ENCODE measurements around the gene CDH4.

CDH4 gene

DNA sequence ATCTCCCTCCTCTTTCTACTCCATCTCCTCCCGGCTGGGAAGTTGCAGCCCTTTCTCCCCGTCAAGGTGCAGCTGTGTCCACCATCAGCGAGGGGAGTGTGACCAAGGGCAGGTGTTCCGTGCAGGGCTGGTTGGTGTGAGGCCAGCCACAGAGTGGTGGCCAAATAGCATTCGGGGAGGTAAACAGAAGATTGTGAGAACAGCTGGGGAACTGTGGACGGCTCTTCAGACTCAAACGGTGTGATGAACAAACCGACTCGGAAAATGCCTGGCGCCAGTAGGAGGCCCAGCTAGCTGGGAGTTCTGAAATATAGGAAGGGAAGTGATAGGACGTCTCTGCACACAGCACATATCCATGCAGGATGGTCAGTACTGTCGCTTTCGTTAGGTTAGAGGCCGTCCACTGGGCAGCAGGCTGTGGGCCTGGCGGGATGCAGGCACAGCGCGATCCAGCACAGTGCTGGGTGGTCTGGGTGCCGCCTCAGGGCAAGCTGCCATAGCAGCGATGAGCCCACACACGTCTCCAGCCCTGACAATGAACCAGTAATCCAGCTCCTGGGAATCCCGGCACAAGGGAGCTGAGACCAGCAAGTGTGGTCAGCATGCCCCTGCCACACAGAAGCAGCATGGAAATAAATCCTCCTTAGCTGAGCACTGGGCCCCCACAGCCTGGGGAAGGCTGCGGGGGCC is 555.6 kb downstream of the CDH4 start:
- TF ChIP-seq, protein P1, sequence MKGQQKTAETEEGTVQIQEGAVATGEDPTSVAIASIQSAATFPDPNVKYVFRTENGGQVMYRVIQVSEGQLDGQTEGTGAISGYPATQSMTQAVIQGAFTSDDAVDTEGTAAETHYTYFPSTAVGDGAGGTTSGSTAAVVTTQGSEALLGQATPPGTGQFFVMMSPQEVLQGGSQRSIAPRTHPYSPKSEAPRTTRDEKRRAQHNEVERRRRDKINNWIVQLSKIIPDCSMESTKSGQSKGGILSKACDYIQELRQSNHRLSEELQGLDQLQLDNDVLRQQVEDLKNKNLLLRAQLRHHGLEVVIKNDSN (IDR thresholded peaks at IDR 0.05): no peak
- TF ChIP-seq CEBPB (IDR thresholded peaks at IDR 0.05): no peak
- no peak for TF ChIP-seq NFIC (IDR thresholded peaks at IDR 0.05)
- no peak for TF ChIP-seq REST (IDR thresholded peaks at IDR 0.05; ENCODE audit: low read depth)
- no peak for TF ChIP-seq YY1 (IDR thresholded peaks at IDR 0.05; ENCODE audit: low read depth)
- TF ChIP-seq EGR1 (IDR thresholded peaks at IDR 0.05): no peak
- TF ChIP-seq TCF12 (IDR thresholded peaks at IDR 0.05; ENCODE audit: low read depth): no peak
- no peak for TF ChIP-seq RAD21 (IDR thresholded peaks at IDR 0.05; ENCODE audit: low read depth)
- TF ChIP-seq ZBTB7A (IDR thresholded peaks at IDR 0.05; ENCODE audit: low read depth): no peak
- TF ChIP-seq CREB1 (IDR thresholded peaks at IDR 0.05; ENCODE audit: low read depth): no peak

DNA sequence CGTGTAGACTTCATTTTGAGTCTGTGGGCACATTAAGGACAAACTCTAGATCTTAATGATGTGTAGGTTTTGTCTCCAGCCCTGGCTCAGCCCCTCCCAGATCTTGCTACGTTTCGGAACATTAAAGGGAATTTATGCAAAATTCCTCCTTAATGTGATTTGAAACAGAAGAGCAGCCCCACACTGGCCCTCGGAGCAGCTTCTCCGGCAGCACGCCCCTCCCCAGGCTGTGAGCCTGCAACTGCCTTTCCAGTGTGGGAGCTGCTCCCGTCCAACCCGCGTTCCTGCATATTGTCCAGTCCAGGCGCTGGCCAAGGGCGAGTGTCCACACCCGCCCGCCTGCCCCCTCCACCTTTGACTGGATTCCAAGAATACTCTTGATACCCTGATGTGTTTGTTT is 556.4 kb downstream of the CDH4 start:
- TF ChIP-seq YY1 (IDR thresholded peaks at IDR 0.05; ENCODE audit: low read depth) (no peak), RAD21 (IDR thresholded peaks at IDR 0.05; ENCODE audit: low read depth) (no peak), NFIC (IDR thresholded peaks at IDR 0.05) (no peak), ZBTB7A (IDR thresholded peaks at IDR 0.05; ENCODE audit: low read depth) (no peak), CREB1 (IDR thresholded peaks at IDR 0.05; ENCODE audit: low read depth) (no peak), TEAD4 (IDR thresholded peaks at IDR 0.05) (no peak), TCF12 (IDR thresholded peaks at IDR 0.05; ENCODE audit: low read depth) (no peak), FOXM1 (IDR thresholded peaks at IDR 0.05; ENCODE audit: borderline replicate concordance, low read depth) (no peak), EP300 (IDR thresholded peaks at IDR 0.05; ENCODE audit: borderline replicate concordance) (no peak), CEBPB (IDR thresholded peaks at IDR 0.05) (no peak), TAF1 (IDR thresholded peaks at IDR 0.05; ENCODE audit: low read depth) (no peak), EGR1 (IDR thresholded peaks at IDR 0.05) (no peak), REST (IDR thresholded peaks at IDR 0.05; ENCODE audit: low read depth) (no peak)
- TF ChIP-seq, protein P2, sequence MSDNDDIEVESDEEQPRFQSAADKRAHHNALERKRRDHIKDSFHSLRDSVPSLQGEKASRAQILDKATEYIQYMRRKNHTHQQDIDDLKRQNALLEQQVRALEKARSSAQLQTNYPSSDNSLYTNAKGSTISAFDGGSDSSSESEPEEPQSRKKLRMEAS (IDR thresholded peaks at IDR 0.05): no peak
- TF ChIP-seq, protein P1 (IDR thresholded peaks at IDR 0.05): no peak

- TF ChIP-seq EGR1 (IDR thresholded peaks at IDR 0.05): no peak
- TF ChIP-seq NFIC (IDR thresholded peaks at IDR 0.05): no peak
- no peak for TF ChIP-seq FOXM1 (IDR thresholded peaks at IDR 0.05; ENCODE audit: borderline replicate concordance, low read depth)
- no peak for TF ChIP-seq REST (IDR thresholded peaks at IDR 0.05; ENCODE audit: low read depth)
- TF ChIP-seq TCF12 (IDR thresholded peaks at IDR 0.05; ENCODE audit: low read depth): no peak
- no peak for TF ChIP-seq ZBTB7A (IDR thresholded peaks at IDR 0.05; ENCODE audit: low read depth)
- TF ChIP-seq, protein P2 (IDR thresholded peaks at IDR 0.05): no peak
- TF ChIP-seq RAD21 (IDR thresholded peaks at IDR 0.05; ENCODE audit: low read depth): no peak
- no peak for TF ChIP-seq TEAD4 (IDR thresholded peaks at IDR 0.05)
- TF ChIP-seq YY1 (IDR thresholded peaks at IDR 0.05; ENCODE audit: low read depth): no peak
- no peak for TF ChIP-seq EP300 (IDR thresholded peaks at IDR 0.05; ENCODE audit: borderline replicate concordance)
- TF ChIP-seq, protein P1 (IDR thresholded peaks at IDR 0.05): no peak
- no peak for TF ChIP-seq CREB1 (IDR thresholded peaks at IDR 0.05; ENCODE audit: low read depth)
- TF ChIP-seq TAF1 (IDR thresholded peaks at IDR 0.05; ENCODE audit: low read depth): no peak
- TF ChIP-seq CEBPB (IDR thresholded peaks at IDR 0.05): no peak
Observed at GRCh38 chr20:61809006-61809770, 557.1 kb downstream of the CDH4 start.

All from Ishikawa (cell line).